Renal cortical epithelial cell (primary cell): ENCODE results near the gene CHI3L1. TPM values are rescaled to one million over a fixed set of nuclear protein-coding genes. Genes with fewer than 3 reads are reported as not detected.

Source experiments
- DNase-seq: peaks from one replicate; pipeline ENCODE4 v3.0.0-alpha.2; 2011; ENCODE audit warnings: low read depth
- total RNA-seq: library from RNA; depleted of rRNA; stranded (reverse); fragments of >200 nt; gene quantifications from 2 replicates; pipeline ENCODE4 v1.2.3, GENCODE V29; 2014

The CHI3L1 gene
- total RNA-seq, 1 donor from 2014 or later = 0.10 TPM

DNA sequence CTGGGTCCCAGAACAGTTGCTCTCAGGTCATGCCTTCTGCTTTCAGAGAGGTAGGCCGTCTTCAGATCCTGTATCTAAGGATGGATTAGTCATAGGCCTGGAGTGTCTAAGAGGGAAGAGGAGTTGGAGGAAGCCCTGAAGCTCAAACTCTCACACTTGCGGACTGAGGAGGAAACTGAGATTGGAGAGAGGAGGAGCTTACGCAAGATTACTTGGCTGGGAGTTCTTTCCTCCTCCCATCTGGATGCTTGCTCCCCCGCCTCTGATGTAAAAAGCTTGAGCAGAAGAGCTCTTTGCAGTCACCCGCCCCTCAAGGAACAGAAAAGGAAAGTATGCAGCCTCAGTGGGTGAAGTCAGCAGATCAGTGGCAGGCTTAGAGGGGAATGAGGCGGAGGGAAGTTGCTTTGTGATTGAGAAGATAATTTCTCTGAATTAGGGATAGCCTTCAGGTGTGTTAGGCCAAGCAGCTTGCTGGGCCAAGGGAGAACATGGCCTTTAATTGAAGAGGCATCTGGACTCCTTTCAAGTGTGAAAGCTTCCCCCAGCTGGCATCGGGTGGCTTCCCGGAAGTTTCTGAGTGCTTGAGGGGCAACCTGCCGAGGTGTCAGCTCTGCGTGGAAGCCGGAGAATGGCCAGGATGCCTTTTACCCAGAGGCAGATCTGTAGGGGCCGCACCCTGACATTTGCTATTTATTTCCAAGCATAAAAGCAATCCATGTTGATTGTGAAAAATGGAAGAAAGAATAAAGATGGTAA, 52.4 kb downstream of the CHI3L1 start:
- DNase-seq = peak; percentile 64

DNA sequence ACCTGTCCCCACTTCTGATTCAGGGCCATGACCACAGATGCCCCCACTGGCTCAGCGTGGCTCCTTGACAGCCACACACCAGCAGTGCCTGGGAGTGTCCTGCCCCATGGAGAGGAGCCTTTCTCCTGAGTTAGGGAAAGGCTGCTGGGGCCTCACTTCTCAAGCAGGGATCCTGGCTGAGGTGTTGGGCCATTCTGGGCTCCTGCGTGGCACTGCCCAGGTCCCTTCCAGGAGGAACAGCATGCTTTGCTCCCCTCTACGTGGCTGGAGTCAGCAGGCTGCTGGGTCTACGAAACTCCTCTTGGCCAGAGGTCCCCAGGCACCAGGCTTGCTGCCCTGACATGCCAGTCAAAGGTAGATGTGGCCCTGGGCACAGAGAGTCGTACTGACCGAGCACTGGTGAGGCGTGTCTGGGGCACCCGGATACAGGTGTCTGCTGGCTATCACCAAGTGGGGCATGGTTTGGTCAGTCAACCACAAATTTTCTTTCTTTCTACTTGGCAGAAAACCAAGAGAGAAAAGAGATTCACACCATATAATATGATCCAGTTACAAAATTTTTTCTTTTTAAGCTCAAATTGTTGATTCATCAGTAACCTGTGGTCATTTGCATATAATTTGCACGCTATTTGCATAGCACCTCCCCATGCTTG, 54.8 kb downstream of the CHI3L1 start:
- no peak for DNase-seq

- DNase-seq = no peak
Measured at GRCh38 chr1:203130358-203130985, 56.0 kb downstream of the CHI3L1 start.

GRCh38 chr1:203129501-203130231, 56.8 kb downstream of the CHI3L1 start:
- peak; percentile 47 for DNase-seq

Other genes starting within 250 kb of the CHI3L1 start
- 97.1 and 107 TPM in 2 replicates for gene ADIPOR1, start 228.4 kb downstream of the CHI3L1 start, total RNA-seq
- 35.4 and 47.2 TPM in 2 replicates for gene CYB5R1, start 219.4 kb downstream of the CHI3L1 start, total RNA-seq
- 77.8 and 136 TPM in 2 replicates for gene TMEM183A, start 179.3 kb downstream of the CHI3L1 start, total RNA-seq
- 1.6 and 12.4 TPM in 2 replicates for gene PPFIA4, start 160.2 kb downstream of the CHI3L1 start, total RNA-seq
- not detected in 2 replicates for gene MYOG, start 100.7 kb downstream of the CHI3L1 start, total RNA-seq
- 4.2 and 54.7 TPM in 2 replicates for gene ADORA1, start 59.0 kb downstream of the CHI3L1 start, total RNA-seq
- gene MYBPH, start 10.9 kb downstream of the CHI3L1 start, total RNA-seq = not detected in 2 replicates
- under 0.01 TPM in 1 of 2 replicates, not detected in the other for gene CHIT1, start 43.0 kb upstream of the CHI3L1 start, total RNA-seq
- 12.7 and 54.3 TPM in 2 replicates for gene BTG2, start 118.8 kb upstream of the CHI3L1 start, total RNA-seq
- gene FMOD, start 164.4 kb upstream of the CHI3L1 start, total RNA-seq = 1.7 TPM in 1 of 2 replicates, not detected in the other